ENCODE measurements around the gene RHBDL1.

Gene RHBDL1

GRCh38 chr16:637081-638018 is 38.1 kb upstream of the RHBDL1 start:
- no peak for DNase-seq (ENCODE audit: low read depth)

GRCh38 chr16:638034-638543 is 37.4 kb upstream of the RHBDL1 start:
- DNase-seq (ENCODE audit: low read depth) = no peak

GRCh38 chr16:638836-639235 is 36.6 kb upstream of the RHBDL1 start:
- DNase-seq (ENCODE audit: low read depth) = no peak

- no peak for DNase-seq (ENCODE audit: low read depth)
These were observed 34.9 kb upstream of the RHBDL1 start for GRCh38 chr16:640614-641013.

- no peak for DNase-seq (ENCODE audit: low read depth)
These were observed 33.9 kb upstream of the RHBDL1 start, which contains the start of gene MCRIP2 for GRCh38 chr16:641326-642188. TSS of gene MCRIP2 (plus strand) at chr16:641828. CDS start at chr16:641992, 164 bp downstream.

- DNase-seq (ENCODE audit: low read depth) = no peak
These were observed 33.1 kb upstream of the RHBDL1 start for GRCh38 chr16:642189-643049.

- DNase-seq (ENCODE audit: low read depth) = no peak
These were observed 32.5 kb upstream of the RHBDL1 start for GRCh38 chr16:643050-643368.

GRCh38 chr16:644556-644955 is 30.9 kb upstream of the RHBDL1 start:
- no peak for DNase-seq (ENCODE audit: low read depth)

GRCh38 chr16:645852-646678 is 29.4 kb upstream of the RHBDL1 start:
- DNase-seq (ENCODE audit: low read depth) = no peak

GRCh38 chr16:646679-647172 is 28.7 kb upstream of the RHBDL1 start:
- no peak for DNase-seq (ENCODE audit: low read depth)

- no peak for DNase-seq (ENCODE audit: low read depth)
These were observed 28.1 kb upstream of the RHBDL1 start for GRCh38 chr16:647173-647902.

GRCh38 chr16:648071-648780 is 27.2 kb upstream of the RHBDL1 start:
- DNase-seq (ENCODE audit: low read depth) = no peak

GRCh38 chr16:648781-649589 is 26.5 kb upstream of the RHBDL1 start, which contains the start of gene WDR90:
TSS of gene WDR90 (plus strand) at chr16:649365. CDS start at chr16:649417, 52 bp downstream.
- DNase-seq (ENCODE audit: low read depth) = peak; percentile 57

- no peak for DNase-seq (ENCODE audit: low read depth)
These were observed 25.8 kb upstream of the RHBDL1 start for GRCh38 chr16:649631-650030.

GRCh38 chr16:651844-652243 is 23.6 kb upstream of the RHBDL1 start:
- no peak for DNase-seq (ENCODE audit: low read depth)

- DNase-seq (ENCODE audit: low read depth) = no peak
These were observed 22.8 kb upstream of the RHBDL1 start for GRCh38 chr16:652454-653305.

- no peak for DNase-seq (ENCODE audit: low read depth)
These were observed 21.4 kb upstream of the RHBDL1 start for GRCh38 chr16:654034-654433.

Measured in HS-5 (cell line).